Measurements from ENCODE around the gene MOB3B.

GRCh38 chr9:27355166-27355565 is 174.4 kb downstream of the MOB3B start:
- TF ChIP-seq, protein P1, sequence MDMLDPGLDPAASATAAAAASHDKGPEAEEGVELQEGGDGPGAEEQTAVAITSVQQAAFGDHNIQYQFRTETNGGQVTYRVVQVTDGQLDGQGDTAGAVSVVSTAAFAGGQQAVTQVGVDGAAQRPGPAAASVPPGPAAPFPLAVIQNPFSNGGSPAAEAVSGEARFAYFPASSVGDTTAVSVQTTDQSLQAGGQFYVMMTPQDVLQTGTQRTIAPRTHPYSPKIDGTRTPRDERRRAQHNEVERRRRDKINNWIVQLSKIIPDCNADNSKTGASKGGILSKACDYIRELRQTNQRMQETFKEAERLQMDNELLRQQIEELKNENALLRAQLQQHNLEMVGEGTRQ (IDR thresholded peaks at IDR 0.05): no peak
- no peak for TF ChIP-seq REST (IDR thresholded peaks at IDR 0.05)
- no peak for TF ChIP-seq SMC3 (IDR thresholded peaks at IDR 0.05)
- TF ChIP-seq JUNB (IDR thresholded peaks at IDR 0.05): no peak
- no peak for TF ChIP-seq MYC (IDR thresholded peaks at IDR 0.05; ENCODE audit: borderline replicate concordance, low read length)
- TF ChIP-seq, protein P2, sequence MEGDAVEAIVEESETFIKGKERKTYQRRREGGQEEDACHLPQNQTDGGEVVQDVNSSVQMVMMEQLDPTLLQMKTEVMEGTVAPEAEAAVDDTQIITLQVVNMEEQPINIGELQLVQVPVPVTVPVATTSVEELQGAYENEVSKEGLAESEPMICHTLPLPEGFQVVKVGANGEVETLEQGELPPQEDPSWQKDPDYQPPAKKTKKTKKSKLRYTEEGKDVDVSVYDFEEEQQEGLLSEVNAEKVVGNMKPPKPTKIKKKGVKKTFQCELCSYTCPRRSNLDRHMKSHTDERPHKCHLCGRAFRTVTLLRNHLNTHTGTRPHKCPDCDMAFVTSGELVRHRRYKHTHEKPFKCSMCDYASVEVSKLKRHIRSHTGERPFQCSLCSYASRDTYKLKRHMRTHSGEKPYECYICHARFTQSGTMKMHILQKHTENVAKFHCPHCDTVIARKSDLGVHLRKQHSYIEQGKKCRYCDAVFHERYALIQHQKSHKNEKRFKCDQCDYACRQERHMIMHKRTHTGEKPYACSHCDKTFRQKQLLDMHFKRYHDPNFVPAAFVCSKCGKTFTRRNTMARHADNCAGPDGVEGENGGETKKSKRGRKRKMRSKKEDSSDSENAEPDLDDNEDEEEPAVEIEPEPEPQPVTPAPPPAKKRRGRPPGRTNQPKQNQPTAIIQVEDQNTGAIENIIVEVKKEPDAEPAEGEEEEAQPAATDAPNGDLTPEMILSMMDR (IDR thresholded peaks at IDR 0.05): no peak
- TF ChIP-seq EP300 (IDR thresholded peaks at IDR 0.05): no peak
